HG03039 (cell line): Measurements from ENCODE around the gene PHF14.
A peak's percentile ranks its signal among the peaks of the same experiment; 100 is the strongest.

Source experiments
- ATAC-seq: cut with Tn5 transposase; IDR thresholded peaks from one replicate; pipeline ENCODE4 v1.9.1; 2021; ENCODE audit warnings: mild to moderate bottlenecking, moderate library complexity; ENCODE audit not compliant: unreplicated experiment

Gene PHF14

GRCh38 chr7:11206177-11206899 is 232.7 kb downstream of the PHF14 start:
- no peak for ATAC-seq

GRCh38 chr7:11207565-11207964 is 233.9 kb downstream of the PHF14 start:
- no peak for ATAC-seq

- no peak for ATAC-seq
Observed at GRCh38 chr7:11208883-11209465, 235.3 kb downstream of the PHF14 start.

GRCh38 chr7:11210374-11210773 is 236.7 kb downstream of the PHF14 start:
- ATAC-seq = no peak

- ATAC-seq = peak; percentile 75
Observed at GRCh38 chr7:11212080-11212711, 238.5 kb downstream of the PHF14 start.

GRCh38 chr7:11212816-11213215 is 239.1 kb downstream of the PHF14 start:
- ATAC-seq = no peak

GRCh38 chr7:11213266-11213665 is 239.6 kb downstream of the PHF14 start:
- no peak for ATAC-seq

- no peak for ATAC-seq
Observed at GRCh38 chr7:11216276-11216675, 242.6 kb downstream of the PHF14 start.

- ATAC-seq = no peak
Observed at GRCh38 chr7:11217848-11218565, 244.3 kb downstream of the PHF14 start.
